ENCODE data around the gene CERS2.

The CERS2 gene

GRCh38 chr1:151008244-151009205, 33.9 kb upstream of the CERS2 start, which contains the start of gene PRUNE1:
Gene PRUNE1, plus strand, starts transcription at chr1:151008449. Its CDS starts 184 bp downstream, at chr1:151008633.
- H3K36me3 ChIP-seq (ENCODE audit: control insufficient read depth in 2 of 2, insufficient read depth in 1 of 2, low read length in 2 of 2): peaks cover 0 to 3% of the 10 kb centered on the region in 2 experiments; a peak in 1 of 3 replicates
- 0 out of 2 replicates have a peak, but pooled peaks cover 3% of the 10 kb centered on the region for H3K4me1 ChIP-seq (ENCODE audit: control insufficient read depth, insufficient read depth, low read length)
- H3K27ac ChIP-seq (ENCODE audit: extremely low read depth, low read depth, low read length): peak within 1 kb of the TSS; percentile 61
- ChIA-PET POLR2A (interaction anchor here (0.7 kb wide), 1 partner anchor 204 kb away, joined by 3 read pairs; no protein-coding TSS in a partner anchor), CTCF (interaction anchor here (0.7 to 1.4 kb wide), 2 partner anchors 28 to 51 kb away, joined by 4 to 5 read pairs; partner anchors contain the start of genes BNIPL and CDC42SE1)
- peak within 1 kb of the TSS; percentile 86 for H3K4me3 ChIP-seq (ENCODE audit: low read depth, low read length)
- H3K9me3 ChIP-seq (ENCODE audit: control insufficient read depth, insufficient read depth, low read depth, low read length): no peaks in the 10 kb centered on the region
- 0 out of 2 replicates have a peak, but pooled peaks have one; percentile 6 for TF ChIP-seq ZBTB44 (tag by site-specific recombination; IDR thresholded peaks at IDR 0.05)
- TF ChIP-seq ZNF398 (tag by site-specific recombination; IDR thresholded peaks at IDR 0.05): peak; percentile 67
- TF ChIP-seq ZBTB8A (tag by site-specific recombination; IDR thresholded peaks at IDR 0.05): peak; percentile 66
- no peak for TF ChIP-seq ZNF157 (tag by site-specific recombination; IDR thresholded peaks at IDR 0.05)
- TF ChIP-seq ZBTB11 (tag by site-specific recombination; conservative IDR thresholded peaks at IDR 0.05; ENCODE audit: low read depth): peak; percentile 35
- peak; percentile 78 for TF ChIP-seq ZBTB17 (tag by site-specific recombination; IDR thresholded peaks at IDR 0.05)
- peak; percentile 49 for TF ChIP-seq ZFHX2 (tag by site-specific recombination; conservative IDR thresholded peaks at IDR 0.05)
- peak; percentile 63 for TF ChIP-seq GFI1B (tag by site-specific recombination; IDR thresholded peaks at IDR 0.05)
- peak; percentile 95 for TF ChIP-seq ZNF629 (tag by site-specific recombination; IDR thresholded peaks at IDR 0.05)
- TF ChIP-seq PRDM4 (tag by site-specific recombination; IDR thresholded peaks at IDR 0.05): peak; percentile 41; the same call in 1 of the 2 replicates
- TF ChIP-seq ZBTB26 (tag by site-specific recombination; optimal IDR thresholded peaks at IDR 0.05): peak; percentile 27
- no peak for TF ChIP-seq ZNF707 (tag by site-specific recombination; IDR thresholded peaks at IDR 0.05)
- peak; percentile 73 for TF ChIP-seq GLIS1 (tag by site-specific recombination; IDR thresholded peaks at IDR 0.05)
- no peak for TF ChIP-seq ZNF830 (tag by site-specific recombination; IDR thresholded peaks at IDR 0.05; ENCODE audit: low read depth)
- peak; percentile 69; the same call in 1 of the 2 replicates for TF ChIP-seq KLF16 (tag by site-specific recombination; IDR thresholded peaks at IDR 0.05)
- peak; percentile 78 for TF ChIP-seq GLIS2 (tag by site-specific recombination; IDR thresholded peaks at IDR 0.05)
- TF ChIP-seq BCL11A (tag by site-specific recombination; IDR thresholded peaks at IDR 0.05; ENCODE audit: low read depth): peak; percentile 81
- no peak for TF ChIP-seq KLF7 (tag by site-specific recombination; IDR thresholded peaks at IDR 0.05; ENCODE audit: borderline replicate concordance)
- peak; percentile 92 for TF ChIP-seq ZNF580 (tag by site-specific recombination; IDR thresholded peaks at IDR 0.05)
- TF ChIP-seq ZEB2 (tag by site-specific recombination; IDR thresholded peaks at IDR 0.05): peak; percentile 80
- TF ChIP-seq ZBTB6 (tag by site-specific recombination; IDR thresholded peaks at IDR 0.05): no peak
- peak; percentile 57 for TF ChIP-seq ZSCAN30 (tag by site-specific recombination; IDR thresholded peaks at IDR 0.05)
- TF ChIP-seq ZIC2 (tag by site-specific recombination; IDR thresholded peaks at IDR 0.05): 0 out of 2 replicates have a peak, but pooled peaks have one; percentile 11

Data from HEK293 (cell line).